Measurements from ENCODE around the gene G6PC3.

Gene G6PC3

DNA sequence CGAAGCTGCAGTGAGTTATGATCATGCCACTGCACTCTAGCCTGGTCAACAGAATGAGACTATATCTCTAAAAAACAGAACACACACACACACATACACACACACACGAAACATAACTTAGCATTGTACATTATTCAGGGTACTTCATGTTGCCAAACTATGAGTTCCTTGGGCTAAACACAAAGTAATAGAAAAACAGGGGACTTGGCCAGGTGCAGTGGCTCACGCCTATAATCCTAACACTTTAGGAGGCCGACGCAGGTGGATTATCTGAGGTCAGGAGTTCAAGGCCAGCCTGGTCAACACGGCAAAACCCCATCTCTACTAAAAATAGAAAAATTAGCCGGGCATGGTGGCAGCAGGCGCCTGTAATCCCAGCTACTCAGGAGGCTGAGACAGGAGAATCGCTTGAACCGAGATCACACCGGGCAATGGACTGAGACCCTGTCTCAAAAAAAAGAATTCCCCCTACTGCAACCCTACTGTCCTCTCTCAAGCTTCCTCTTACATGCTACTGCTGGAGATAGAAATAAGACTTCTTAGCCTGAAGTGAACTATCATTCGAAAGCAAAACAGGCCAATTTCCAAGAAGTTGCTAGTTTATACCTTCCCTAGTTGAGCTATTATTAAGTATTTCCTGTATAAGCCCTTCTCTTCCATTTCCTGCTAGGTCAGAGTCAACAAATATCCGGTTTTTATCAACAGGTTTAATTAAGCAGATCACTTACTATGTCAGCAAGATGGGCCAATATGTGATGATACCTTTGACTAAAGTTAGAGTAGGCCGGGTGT, 11.2 kb upstream of the G6PC3 start:
- no peak for DNase-seq (ENCODE audit: low read depth in 2 of 2)

DNA sequence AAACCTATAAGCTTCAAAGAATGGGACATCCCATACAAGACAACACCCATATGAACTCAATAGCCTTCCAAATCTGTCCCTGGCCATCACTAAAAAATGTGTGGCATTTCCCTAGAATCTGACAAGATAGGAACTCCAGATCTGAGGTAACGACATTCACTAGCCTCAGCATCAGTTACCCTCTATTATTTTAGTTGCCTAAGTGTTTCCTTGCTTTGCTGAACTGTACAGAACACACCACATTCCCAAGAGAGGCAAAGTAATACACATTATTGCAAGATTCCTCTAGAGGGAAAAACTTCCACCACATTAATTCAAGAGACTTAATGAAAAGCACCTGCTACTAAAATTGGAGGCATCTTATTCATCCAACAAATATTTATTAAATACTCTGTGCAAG, 9.1 kb upstream of the G6PC3 start:
- DNase-seq (ENCODE audit: low read depth in 2 of 2) = no peak

GRCh38 chr17:44062871-44063270, 7.7 kb upstream of the G6PC3 start:
- no peak for DNase-seq (ENCODE audit: low read depth in 2 of 2)

- no peak for DNase-seq (ENCODE audit: low read depth in 2 of 2)
Measured at GRCh38 chr17:44063704-44064639, 6.6 kb upstream of the G6PC3 start.

DNA sequence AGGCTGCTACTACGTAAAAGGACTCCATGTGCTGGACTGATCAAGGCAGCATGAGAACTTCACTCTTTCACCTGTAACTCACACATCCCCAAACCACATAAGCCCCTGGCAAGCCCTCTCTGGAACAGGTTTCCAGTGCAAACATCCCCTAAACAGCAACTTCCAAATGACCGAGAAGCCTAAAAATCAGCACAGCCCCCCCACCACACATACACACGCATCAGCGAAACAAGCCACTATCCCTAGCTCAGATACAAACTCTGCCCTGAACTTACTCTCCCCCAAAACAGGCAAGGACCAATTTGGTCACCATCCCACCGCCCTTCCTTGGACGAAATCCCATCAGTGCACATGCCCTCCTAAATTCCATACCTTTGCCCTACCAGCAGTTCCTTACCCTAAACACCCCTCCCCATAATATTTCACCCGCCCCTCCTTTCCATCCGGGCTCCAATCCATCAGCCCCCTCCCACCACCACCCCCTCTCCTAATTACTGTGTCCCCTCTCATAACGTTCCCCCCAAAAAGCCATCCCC, 4.8 kb upstream of the G6PC3 start:
- no peak for DNase-seq (ENCODE audit: low read depth in 2 of 2)

GRCh38 chr17:44066204-44066930, 4.2 kb upstream of the G6PC3 start, which contains the start of gene LSM12:
TSS of gene LSM12 (minus strand) at chr17:44066671. CDS start at chr17:44066587, 84 bp downstream.
- DNase-seq (ENCODE audit: low read depth in 2 of 2) = peak; percentile 64 to 84

GRCh38 chr17:44067545-44067940, 3.0 kb upstream of the G6PC3 start:
- DNase-seq (ENCODE audit: low read depth in 2 of 2) = no peak

- DNase-seq (ENCODE audit: low read depth in 2 of 2) = no peak
Measured at GRCh38 chr17:44069974-44070454, 521 bp upstream of the G6PC3 start.

- peak; percentile 50 to 62 for DNase-seq (ENCODE audit: low read depth in 2 of 2)
Measured at GRCh38 chr17:44071198-44071520, 624 bp downstream of the G6PC3 start.

DNA sequence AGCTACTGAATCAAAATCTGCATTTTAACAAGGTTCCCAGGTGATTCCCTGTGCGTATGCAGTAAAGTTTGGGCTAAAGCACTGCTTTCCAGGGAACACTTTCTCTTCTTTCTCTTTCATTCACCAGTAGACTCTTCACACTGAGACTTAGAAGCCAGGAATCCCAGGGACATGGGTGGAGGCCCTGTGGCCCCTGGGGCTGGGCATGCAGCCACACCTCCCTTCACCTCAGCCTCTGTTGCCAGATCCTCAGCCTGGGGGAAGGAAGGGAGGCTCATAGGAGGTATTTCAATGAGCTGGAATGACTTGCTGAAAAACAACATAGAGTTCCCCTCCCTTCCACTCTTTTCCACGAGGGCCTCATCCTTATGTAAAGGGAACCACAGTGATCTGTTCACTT, 1.2 kb downstream of the G6PC3 start:
- DNase-seq (ENCODE audit: low read depth in 2 of 2) = no peak

GRCh38 chr17:44074231-44074910, 3.8 kb downstream of the G6PC3 start:
- DNase-seq (ENCODE audit: low read depth in 2 of 2) = no peak

DNA sequence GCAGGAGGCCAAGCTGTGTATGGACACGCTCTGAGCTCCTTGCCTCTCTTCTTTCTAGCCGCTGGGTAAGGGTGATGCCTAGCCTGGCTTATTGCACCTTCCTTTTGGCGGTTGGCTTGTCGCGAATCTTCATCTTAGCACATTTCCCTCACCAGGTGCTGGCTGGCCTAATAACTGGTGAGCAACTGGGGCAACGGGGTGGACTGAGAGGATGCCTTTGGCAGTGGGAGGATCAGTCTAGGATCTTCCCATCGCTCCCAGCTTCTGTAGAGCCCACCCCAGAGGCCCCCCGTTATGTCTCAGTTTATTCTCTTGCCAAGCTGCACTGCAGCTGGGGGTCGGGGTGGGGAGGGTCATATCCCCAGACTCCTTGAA, 4.4 kb downstream of the G6PC3 start:
- no peak for DNase-seq (ENCODE audit: low read depth in 2 of 2)

GRCh38 chr17:44075598-44076293, 5.2 kb downstream of the G6PC3 start:
- DNase-seq (ENCODE audit: low read depth in 2 of 2) = no peak

DNA sequence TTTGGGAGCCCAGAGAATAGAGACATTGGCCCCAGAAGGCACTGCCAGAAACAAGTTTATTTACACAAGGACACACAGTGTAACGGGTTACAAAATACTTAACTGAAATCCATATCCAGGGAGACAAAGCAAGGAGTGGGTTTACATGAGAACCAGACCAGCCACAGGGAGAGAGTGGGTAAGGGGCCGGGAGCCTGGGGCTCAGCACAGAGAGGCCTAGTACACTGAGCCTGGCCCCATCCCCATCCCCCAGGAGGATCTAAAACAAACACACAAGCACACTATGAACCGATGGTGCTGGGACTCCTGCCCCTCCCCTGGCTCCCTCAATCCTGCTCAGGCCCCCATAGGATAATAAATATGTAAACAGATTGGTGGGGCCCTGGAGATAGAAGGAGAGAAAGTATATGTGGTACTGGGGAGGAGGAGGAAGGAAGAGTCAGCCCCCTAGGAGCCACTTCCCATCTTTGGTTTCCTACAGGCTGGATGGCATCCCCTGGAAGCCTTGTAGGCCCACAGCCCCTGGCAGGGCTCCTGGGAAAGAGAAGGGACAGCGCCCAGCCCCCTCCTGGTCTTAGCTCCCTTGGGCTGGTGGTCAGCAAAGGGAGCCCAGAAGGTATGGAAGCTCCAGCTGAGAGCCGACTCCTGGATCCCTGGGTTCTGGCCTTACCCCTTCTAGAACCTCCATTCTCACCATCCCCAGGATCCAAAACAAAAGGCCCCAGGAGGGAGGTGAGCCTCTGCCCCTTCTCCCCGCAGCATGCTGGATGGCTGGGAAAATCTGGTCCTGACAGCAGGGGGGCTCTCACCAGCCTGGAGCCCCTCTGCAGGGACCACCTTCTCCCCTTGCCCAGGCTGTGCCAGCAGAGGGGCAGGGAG, 6.4 kb downstream of the G6PC3 start:
- DNase-seq (ENCODE audit: low read depth in 2 of 2) = no peak

GRCh38 chr17:44077595-44077909, 7.0 kb downstream of the G6PC3 start:
- no peak for DNase-seq (ENCODE audit: low read depth in 2 of 2)

DNA sequence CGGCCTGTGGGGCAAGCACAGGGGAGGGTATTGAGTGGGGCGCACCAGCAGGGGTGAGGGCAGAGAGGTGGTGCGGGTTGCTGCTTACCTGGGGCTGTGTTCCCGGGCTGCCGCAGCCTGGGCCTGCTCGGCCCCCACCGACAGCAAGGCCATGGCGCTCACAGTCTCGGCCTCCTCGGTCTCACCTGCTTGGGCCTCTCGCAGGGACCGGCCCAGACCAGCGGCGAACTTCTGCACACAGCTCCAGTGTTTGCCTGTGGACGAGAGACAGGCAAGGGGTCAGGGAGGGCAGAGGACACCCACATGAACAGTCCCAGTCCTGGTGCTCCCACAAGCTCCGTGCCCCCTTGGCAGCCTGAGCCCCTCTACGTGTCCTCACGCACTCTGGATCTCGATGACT, 7.9 kb downstream of the G6PC3 start:
- no peak for DNase-seq (ENCODE audit: low read depth in 2 of 2)

DNA sequence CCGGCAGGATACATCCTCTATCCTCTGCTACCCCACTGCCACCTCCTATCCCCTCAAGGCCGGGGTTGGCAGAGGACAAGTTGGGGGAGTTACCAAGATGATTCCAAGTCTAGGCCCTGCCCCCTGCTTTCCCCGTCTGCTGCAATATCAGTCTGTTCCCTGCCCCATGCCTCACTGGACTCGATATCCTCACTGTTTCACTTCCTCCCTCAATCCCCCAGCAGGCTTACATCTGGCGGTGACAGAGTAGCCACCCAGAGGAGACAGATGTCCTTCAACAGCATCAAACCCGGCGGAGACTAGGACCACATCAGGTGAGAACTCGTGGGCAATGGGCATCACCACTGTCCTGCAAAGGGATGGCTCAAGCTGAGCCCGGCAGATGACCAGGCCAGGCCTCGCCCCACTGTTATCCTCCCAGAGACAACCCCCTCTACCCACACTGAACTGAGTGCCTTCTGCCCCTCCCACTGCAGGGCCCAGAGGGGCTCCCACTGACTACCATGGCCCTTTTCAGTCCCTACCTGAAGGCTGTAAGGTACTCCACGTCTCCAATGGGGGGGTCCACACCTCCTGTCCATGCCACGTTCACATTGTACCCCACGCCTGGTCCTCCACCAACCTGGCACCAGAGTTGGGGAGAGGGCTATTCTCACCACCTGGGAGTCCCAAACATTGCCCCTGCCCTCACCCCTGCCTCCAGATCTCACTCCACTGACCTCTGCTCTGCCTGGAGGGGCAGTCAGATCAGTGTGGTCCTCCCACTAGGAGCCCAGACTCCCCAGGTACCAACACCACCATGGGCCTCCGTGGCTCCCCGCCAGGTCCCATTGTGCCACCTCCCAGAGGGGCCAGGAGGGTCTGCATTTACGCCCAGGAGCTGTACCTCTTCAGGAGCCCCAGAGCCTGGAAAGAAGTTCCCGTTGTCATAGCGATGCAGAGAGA, 9.6 kb downstream of the G6PC3 start:
- no peak for DNase-seq (ENCODE audit: low read depth in 2 of 2)

DNA sequence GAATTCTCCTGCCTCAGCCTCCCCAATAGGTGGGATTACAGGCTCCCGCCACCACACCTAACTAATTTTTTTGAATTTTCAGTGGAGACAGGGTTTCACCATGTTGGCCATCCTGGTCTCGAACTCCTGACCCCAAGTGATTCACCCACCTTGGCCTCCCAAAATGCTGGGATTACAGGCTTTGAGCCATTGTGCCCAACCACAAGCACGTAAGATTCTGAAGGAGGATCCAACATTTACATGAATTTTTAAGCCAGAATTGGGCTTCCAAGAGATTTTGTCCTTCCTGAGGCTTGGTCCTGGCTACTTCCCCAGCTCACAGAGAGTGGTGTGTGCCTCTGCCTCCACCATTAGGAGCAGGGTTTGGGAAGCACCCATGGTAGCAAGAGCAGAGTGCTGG, 11.1 kb downstream of the G6PC3 start:
- no peak for DNase-seq (ENCODE audit: low read depth in 2 of 2)
